Measurements from ENCODE around the gene PIM2. TPM values are rescaled to one million over a fixed set of nuclear protein-coding genes. Genes with fewer than 3 reads are reported as not detected.

PIM2 gene
- total RNA-seq: 13.2 and 19.3 TPM in 2 replicates

DNA sequence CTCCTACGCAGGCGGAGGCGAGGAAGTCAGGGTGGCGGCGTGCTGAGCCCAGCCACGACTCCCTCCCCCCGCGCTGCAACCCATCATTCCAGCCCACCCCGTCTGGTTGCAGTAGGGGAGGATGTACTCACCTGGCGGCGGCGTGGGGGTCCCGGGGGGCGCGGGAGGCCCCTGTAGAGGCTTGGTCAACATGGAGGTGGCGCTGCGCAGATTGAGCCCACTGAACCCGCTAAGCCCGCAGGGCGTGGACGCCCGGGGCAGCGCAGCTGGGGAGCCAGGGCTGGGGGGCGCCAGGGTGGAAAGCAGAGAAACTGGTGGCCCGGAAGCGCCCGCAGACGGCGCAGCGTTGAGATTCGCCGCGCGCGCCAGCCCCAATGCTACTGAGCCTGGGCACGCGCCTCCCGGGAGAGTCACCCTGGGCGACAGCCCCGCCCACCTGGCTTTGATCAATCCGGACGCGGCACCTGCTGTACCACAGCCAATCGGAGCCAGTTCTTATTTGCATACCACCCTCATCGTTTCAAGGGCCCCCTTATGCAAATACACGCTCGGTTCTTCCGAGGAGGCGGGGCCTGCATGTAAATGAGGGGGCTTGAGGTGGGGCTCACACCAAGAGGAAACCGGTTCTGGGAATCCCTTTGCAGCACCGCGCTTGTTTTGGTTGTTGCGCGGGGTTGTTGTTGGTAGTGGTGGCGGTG is at the start of gene PIM2:
Gene PIM2, minus strand, starts transcription at position 382 of the 698 bp plus-strand sequence. Its CDS starts 190 bp downstream, at position 192.

DNA sequence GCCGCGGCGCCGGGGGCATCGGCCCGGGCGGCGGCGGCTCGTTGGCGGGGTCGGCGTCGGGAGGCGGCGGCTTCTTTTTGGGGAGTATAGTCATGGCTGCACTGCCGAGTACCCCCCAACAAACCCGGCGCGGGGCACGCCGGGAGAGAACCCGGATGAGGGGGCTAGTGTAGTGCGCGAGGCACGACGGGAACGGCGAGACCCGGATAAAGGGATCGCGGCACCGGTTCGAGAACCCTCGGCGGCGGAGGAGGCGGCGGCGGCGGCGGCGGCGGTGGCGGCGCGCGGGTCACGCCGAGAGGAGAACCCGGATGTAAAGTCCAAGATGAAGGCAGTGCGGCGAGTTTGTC is 38.6 kb upstream of the PIM2 start, which contains the start of gene OTUD5:
Gene OTUD5, minus strand, starts transcription at position 131 of the 350 bp plus-strand sequence. Its CDS starts 37 bp downstream, at position 94.

DNA sequence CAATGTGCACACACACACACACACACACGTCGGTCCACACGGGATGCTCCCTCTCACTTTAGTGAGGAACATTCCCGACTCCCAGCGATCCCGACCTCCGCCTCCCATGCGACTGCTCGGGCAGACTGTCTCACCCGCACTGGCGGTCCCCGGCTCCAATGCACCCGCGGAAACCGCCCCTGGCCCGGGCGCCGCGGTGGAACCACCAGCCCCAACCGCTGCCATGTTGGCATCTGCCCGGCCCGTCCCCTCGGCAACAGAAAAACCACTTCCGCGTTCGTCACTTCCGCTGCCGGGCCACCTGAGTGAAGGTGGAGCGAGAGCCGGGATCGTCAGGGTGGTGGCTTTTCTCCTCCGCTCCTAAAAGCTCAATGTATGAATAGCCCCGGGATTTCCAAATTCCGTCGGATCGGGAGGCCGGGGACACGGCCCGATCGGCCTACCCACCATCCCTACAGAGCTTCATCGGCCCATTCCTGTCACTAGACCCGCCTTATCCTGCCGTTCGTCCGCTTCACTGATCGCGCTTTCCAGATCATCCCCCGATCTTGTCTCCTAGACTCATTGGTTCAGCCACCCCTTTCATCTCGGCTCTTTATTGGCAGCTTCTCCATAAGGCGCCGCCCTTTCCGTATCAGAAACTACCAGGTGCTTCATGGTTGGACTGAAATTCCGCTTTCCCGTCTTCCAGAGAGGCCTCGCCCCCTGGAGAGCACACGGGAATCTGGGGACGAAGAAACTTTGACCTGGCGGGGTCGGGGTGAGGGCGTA is 7.2 kb downstream of the PIM2 start, which contains the start of gene SLC35A2:
Gene SLC35A2, minus strand, starts transcription at position 235 of the 771 bp plus-strand sequence. Its CDS starts 10 bp downstream, at position 225.

DNA sequence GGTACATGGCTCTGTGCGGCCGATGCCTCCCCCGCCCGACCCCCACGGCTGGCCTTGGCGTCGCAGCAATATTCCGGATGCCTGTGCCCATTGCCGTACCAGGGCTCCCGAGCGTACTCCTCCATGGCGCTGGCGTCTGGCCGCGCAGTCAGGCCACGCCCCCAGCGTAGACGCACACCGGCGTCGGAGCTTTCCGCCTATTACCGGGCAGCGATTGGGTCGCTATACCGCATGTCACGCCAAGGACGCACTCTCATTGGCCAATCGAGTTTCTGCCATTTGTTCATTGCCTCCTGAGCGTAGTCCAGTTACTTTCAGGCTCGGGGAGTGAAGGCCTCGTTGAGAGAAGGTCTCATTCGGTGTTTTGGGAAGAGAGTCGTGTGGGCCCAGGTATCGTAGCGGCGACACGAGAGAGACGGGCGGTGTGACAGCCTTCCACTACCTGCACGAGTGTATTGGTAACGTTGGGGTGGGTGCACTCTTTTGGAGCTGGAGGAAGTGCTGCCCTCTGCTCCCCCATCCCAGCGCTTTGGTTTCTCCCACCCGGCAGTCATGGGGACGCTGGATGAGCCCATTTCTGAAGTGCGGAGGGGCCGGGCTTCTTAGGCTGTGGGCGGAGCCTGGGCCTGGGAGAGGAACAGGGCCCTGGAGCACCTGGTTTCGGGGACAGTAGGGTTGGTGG is 21.1 kb downstream of the PIM2 start, which contains the start of the genes PQBP1 and TIMM17B:
Gene PQBP1, plus strand, starts transcription at position 306 of the 682 bp plus-strand sequence. CDS start 580 bp downstream, outside the sequence.
Gene TIMM17B, minus strand, starts transcription at position 144 of the 682 bp plus-strand sequence. Its CDS starts 19 bp downstream, at position 125.

Small RNA genes lying within 50 kb of the gene (small RNA-seq; reads per million reads assigned to genes)
- 0.10 reads per million for gene RNU6-722P (ENCODE audit: low replicate concordance)

Other genes with a start within 250 kb of the PIM2 start
- 0.14 TPM in 1 of 2 replicates, not detected in the other for gene WAS, start 235.2 kb downstream of the PIM2 start, total RNA-seq
- gene SUV39H1, start 222.3 kb downstream of the PIM2 start, total RNA-seq: 4.2 and 20.0 TPM in 2 replicates
- gene GLOD5, start 157.3 kb downstream of the PIM2 start, total RNA-seq: not detected in 2 replicates
- gene GATA1, start 132.4 kb downstream of the PIM2 start, total RNA-seq: not detected in 2 replicates
- gene HDAC6, start 117.0 kb downstream of the PIM2 start, total RNA-seq: 28.0 and 37.2 TPM in 2 replicates
- 0.22 TPM in 1 of 2 replicates, not detected in the other for gene ERAS, start 92.5 kb downstream of the PIM2 start, total RNA-seq
- gene PCSK1N, start 83.4 kb downstream of the PIM2 start, total RNA-seq: not detected in 2 replicates
- gene TIMM17B, start 21.3 kb downstream of the PIM2 start, total RNA-seq: 35.5 and 42.0 TPM in 2 replicates
- gene PQBP1, start 21.1 kb downstream of the PIM2 start, total RNA-seq: 56.7 and 94.3 TPM in 2 replicates
- gene SLC35A2, start 7.4 kb downstream of the PIM2 start, total RNA-seq: 23.9 and 26.1 TPM in 2 replicates
- gene OTUD5, start 38.6 kb upstream of the PIM2 start, total RNA-seq: 34.6 and 58.4 TPM in 2 replicates
- under 0.01 and 0.14 TPM in 2 replicates for gene KCND1, start 52.8 kb upstream of the PIM2 start, total RNA-seq
- gene GRIPAP1, start 83.2 kb upstream of the PIM2 start, total RNA-seq: 16.6 and 23.6 TPM in 2 replicates
- 57.8 and 66.3 TPM in 2 replicates for gene TFE3, start 124.3 kb upstream of the PIM2 start, total RNA-seq
- 0.57 and 1.1 TPM in 2 replicates for gene CCDC120, start 140.0 kb upstream of the PIM2 start, total RNA-seq
- gene PRAF2, start 155.0 kb upstream of the PIM2 start, total RNA-seq: 14.0 and 15.2 TPM in 2 replicates
- 65.3 and 152 TPM in 2 replicates for gene WDR45, start 160.9 kb upstream of the PIM2 start, total RNA-seq
- gene GPKOW, start 204.7 kb upstream of the PIM2 start, total RNA-seq: 17.8 and 19.9 TPM in 2 replicates
- gene MAGIX, start 243.7 kb upstream of the PIM2 start, total RNA-seq: 1.1 and 3.3 TPM in 2 replicates

Data from placental pericyte (primary cell).